Measurements from ENCODE around the gene MAU2.
"Not testable (repeated sequence)": the region's sequence is repeated elsewhere in the genome, so short reads cannot be mapped to it uniquely, and the experiment has no call there.

GRCh38 chr19:19350756-19351155, 30.1 kb downstream of the MAU2 start:
- not testable (repeated sequence) for TF ChIP-seq CTCF, POLR2A (IDR thresholded peaks at IDR 0.05)

Data from testis (tissue), 2 donors.